K562 (cell line): Measurements from ENCODE around the gene KLK7. TPM values are rescaled to one million over a fixed set of nuclear protein-coding genes. Genes with fewer than 3 reads are reported as not detected.

ENCODE experiments used
- E2F6 ChIP-seq, 2 experiments: IDR thresholded peaks; 2 replicates each; pipeline ENCODE4 v1.6.1; 2011; ENCODE audit warnings: borderline replicate concordance in 1 of 2, control low read depth in 1 of 2, low read depth in 1 of 2, low read length in 1 of 2, mild to moderate bottlenecking in 1 of 2, mixed read lengths in 1 of 2, moderate library complexity in 1 of 2; ENCODE audit not compliant: insufficient read depth in 1 of 2, insufficient read length in 1 of 2, poor library complexity in 1 of 2, severe bottlenecking in 1 of 2; ENCODE audit errors: extremely low read depth in 1 of 2
- EGR1 ChIP-seq: fragments of 450-650 bp; conservative IDR thresholded peaks from 2 replicates; pipeline ENCODE4 v1.6.1; 2017; ENCODE audit warnings: mild to moderate bottlenecking
- HNRNPL ChIP-seq: fragments of 200-400 bp; formaldehyde crosslinking; IDR thresholded peaks from 2 replicates; pipeline ENCODE4 v1.6.1; 2017; ENCODE audit warnings: low read depth, mild to moderate bottlenecking, low read length
- NR1H2 ChIP-seq: sonication (generic); formaldehyde crosslinking; IDR thresholded peaks from 2 replicates; pipeline ENCODE4 v1.4.0; 2020; ENCODE audit warnings: mild to moderate bottlenecking, missing genetic modification reagents
- PHB ChIP-seq: fragments of 250-450 bp; sonication (Bioruptor Pico); IDR thresholded peaks from 2 replicates; pipeline ENCODE4 v1.5.0; 2021
- POLR2G ChIP-seq: fragments of 200-400 bp; formaldehyde crosslinking; IDR thresholded peaks from 2 replicates; pipeline ENCODE4 v1.6.1; 2017; ENCODE audit warnings: low read depth, mild to moderate bottlenecking, antibody characterized with exemption, low read length, moderate library complexity
- RAD21 ChIP-seq, 2 experiments: fragments of 250-450 bp in 1 of 2; fragments of 450-650 bp in 1 of 2; sonication (Bioruptor Pico) in 1 of 2; formaldehyde crosslinking in 1 of 2; IDR thresholded peaks in 1 of 2; conservative IDR thresholded peaks in 1 of 2; 2 replicates each; pipeline versions ENCODE4 v1.4.0 to v1.8.0; 2020 to 2022; ENCODE audit warnings: mild to moderate bottlenecking in 2 of 2, moderate library complexity in 1 of 2
- polyA plus RNA-seq, 8 experiments: library from polyadenylated mRNA; depleted of rRNA in 4 of 8; stranded (reverse) in 5 of 8; unstranded in 3 of 8; fragments of >200 nt; fragmentation: Nextera tagmentation in 2 of 8; fragmentation: Illumina TruSeq in 1 of 8; extraction: Ambion mirVana in 2 of 8; extraction: Trizol in 1 of 8; gene quantifications; 2 replicates each; pipeline versions ENCODE4 v1.2.1 to v1.2.3, GENCODE V29; 2011 to 2014; ENCODE audit warnings: inconsistent platforms in 1 of 8, missing spikeins in 1 of 8
- total RNA-seq, 7 experiments: library from RNA; depleted of rRNA in 6 of 7; stranded (reverse); fragments of >200 nt in 6 of 7; fragmentation: Illumina TruSeq in 2 of 7; extraction: Trizol in 2 of 7; gene quantifications; 2 replicates each; pipeline versions ENCODE4 v1.2.1 to v1.2.3, GENCODE V29; 2011 to 2021; ENCODE audit warnings: low replicate concordance in 1 of 7
- TF ChIP-seq, protein P1 (sequence below), 2 experiments: fragments of 450-650 bp; formaldehyde crosslinking in 1 of 2; IDR thresholded peaks; 2 replicates each; pipeline versions ENCODE4 v1.4.0 to v1.6.1; 2014 to 2020; ENCODE audit warnings: mild to moderate bottlenecking in 2 of 2, borderline replicate concordance in 1 of 2, low read depth in 1 of 2
- TF ChIP-seq, protein P2 (sequence below), 3 experiments: IDR thresholded peaks in 2 of 3; conservative IDR thresholded peaks in 1 of 3; 2 replicates each; pipeline ENCODE4 v1.5.1; 2011 to 2012; ENCODE audit warnings: low read length in 3 of 3, mild to moderate bottlenecking in 3 of 3, control low read depth in 2 of 3, improper control_type of control experiment in 1 of 3, inconsistent platforms in 1 of 3, low read depth in 1 of 3, mixed read lengths in 1 of 3, moderate library complexity in 1 of 3; ENCODE audit not compliant: insufficient read depth in 2 of 3
- TF ChIP-seq, protein P3 (sequence below): sonication (generic); IDR thresholded peaks from 2 replicates; pipeline ENCODE4 v1.6.1; 2016

KLK7 gene
- total and polyA plus RNA-seq, 9 of the 15 experiments (the other 6 are each of a cell fraction or from before 2014, with no cell fraction given), result 0.03 TPM; not detected in 8

DNA sequence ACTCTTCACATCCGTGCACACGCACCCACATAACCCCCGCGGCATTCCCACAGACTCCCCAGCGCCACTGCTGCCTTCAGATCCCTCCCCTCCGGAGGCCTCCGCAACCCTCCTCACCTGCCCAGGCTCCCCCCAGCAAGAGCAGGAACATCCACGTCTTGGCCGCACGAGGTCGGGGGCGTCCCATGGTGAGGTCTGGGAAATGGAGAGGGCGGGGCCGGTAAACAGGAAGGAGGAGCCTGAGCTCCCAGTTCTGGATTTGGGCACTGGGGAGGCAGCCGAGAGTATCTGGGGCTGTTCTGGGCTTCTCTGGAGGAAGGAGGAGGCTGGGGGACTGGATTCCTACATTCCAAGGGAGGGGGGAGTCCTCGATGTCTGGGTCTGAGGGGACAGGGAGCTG is 17.3 kb upstream of the KLK7 start (continued):
- TF ChIP-seq, protein P1, sequence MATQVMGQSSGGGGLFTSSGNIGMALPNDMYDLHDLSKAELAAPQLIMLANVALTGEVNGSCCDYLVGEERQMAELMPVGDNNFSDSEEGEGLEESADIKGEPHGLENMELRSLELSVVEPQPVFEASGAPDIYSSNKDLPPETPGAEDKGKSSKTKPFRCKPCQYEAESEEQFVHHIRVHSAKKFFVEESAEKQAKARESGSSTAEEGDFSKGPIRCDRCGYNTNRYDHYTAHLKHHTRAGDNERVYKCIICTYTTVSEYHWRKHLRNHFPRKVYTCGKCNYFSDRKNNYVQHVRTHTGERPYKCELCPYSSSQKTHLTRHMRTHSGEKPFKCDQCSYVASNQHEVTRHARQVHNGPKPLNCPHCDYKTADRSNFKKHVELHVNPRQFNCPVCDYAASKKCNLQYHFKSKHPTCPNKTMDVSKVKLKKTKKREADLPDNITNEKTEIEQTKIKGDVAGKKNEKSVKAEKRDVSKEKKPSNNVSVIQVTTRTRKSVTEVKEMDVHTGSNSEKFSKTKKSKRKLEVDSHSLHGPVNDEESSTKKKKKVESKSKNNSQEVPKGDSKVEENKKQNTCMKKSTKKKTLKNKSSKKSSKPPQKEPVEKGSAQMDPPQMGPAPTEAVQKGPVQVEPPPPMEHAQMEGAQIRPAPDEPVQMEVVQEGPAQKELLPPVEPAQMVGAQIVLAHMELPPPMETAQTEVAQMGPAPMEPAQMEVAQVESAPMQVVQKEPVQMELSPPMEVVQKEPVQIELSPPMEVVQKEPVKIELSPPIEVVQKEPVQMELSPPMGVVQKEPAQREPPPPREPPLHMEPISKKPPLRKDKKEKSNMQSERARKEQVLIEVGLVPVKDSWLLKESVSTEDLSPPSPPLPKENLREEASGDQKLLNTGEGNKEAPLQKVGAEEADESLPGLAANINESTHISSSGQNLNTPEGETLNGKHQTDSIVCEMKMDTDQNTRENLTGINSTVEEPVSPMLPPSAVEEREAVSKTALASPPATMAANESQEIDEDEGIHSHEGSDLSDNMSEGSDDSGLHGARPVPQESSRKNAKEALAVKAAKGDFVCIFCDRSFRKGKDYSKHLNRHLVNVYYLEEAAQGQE (IDR thresholded peaks at IDR 0.05; ENCODE audit: borderline replicate concordance), result peak; percentile 12; the same call in 1 of the 2 replicates
- TF ChIP-seq, protein P1 (CRISPR knock-in tag; IDR thresholded peaks at IDR 0.05; ENCODE audit: low read depth), result no peak
- no peak for TF ChIP-seq HNRNPL
- no peak for TF ChIP-seq NR1H2 (CRISPR knock-in tag)
- peak in 1 of 2 experiments; percentile 19; a peak in 1 of 4 replicates for TF ChIP-seq RAD21 (CRISPR knock-in tag; conservative IDR thresholded peaks at IDR 0.05 in 1 of 2, IDR thresholded peaks at IDR 0.05 in 1 of 2)
- 0 out of 2 replicates have a peak, but pooled peaks have one; percentile 30 for TF ChIP-seq EGR1
- TF ChIP-seq, protein P2, sequence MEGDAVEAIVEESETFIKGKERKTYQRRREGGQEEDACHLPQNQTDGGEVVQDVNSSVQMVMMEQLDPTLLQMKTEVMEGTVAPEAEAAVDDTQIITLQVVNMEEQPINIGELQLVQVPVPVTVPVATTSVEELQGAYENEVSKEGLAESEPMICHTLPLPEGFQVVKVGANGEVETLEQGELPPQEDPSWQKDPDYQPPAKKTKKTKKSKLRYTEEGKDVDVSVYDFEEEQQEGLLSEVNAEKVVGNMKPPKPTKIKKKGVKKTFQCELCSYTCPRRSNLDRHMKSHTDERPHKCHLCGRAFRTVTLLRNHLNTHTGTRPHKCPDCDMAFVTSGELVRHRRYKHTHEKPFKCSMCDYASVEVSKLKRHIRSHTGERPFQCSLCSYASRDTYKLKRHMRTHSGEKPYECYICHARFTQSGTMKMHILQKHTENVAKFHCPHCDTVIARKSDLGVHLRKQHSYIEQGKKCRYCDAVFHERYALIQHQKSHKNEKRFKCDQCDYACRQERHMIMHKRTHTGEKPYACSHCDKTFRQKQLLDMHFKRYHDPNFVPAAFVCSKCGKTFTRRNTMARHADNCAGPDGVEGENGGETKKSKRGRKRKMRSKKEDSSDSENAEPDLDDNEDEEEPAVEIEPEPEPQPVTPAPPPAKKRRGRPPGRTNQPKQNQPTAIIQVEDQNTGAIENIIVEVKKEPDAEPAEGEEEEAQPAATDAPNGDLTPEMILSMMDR (IDR thresholded peaks at IDR 0.05 in 2 of 3, conservative IDR thresholded peaks at IDR 0.05 in 1 of 3; ENCODE audit: insufficient read depth in 2 of 3, low read depth in 1 of 3, low read length in 3 of 3), result peak; percentile 10 to 51 (median 28); a peak in 3 of 6 replicates
- peak in 1 of 2 experiments; percentile 20 for TF ChIP-seq E2F6 (IDR thresholded peaks at IDR 0.05; ENCODE audit: borderline replicate concordance in 1 of 2, extremely low read depth in 1 of 2, insufficient read depth in 1 of 2, insufficient read length in 1 of 2, low read depth in 1 of 2, low read length in 1 of 2, poor library complexity in 1 of 2, severe bottlenecking in 1 of 2)
- TF ChIP-seq, protein P3, sequence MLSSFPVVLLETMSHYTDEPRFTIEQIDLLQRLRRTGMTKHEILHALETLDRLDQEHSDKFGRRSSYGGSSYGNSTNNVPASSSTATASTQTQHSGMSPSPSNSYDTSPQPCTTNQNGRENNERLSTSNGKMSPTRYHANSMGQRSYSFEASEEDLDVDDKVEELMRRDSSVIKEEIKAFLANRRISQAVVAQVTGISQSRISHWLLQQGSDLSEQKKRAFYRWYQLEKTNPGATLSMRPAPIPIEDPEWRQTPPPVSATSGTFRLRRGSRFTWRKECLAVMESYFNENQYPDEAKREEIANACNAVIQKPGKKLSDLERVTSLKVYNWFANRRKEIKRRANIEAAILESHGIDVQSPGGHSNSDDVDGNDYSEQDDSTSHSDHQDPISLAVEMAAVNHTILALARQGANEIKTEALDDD, result no peak
- no peak for TF ChIP-seq PHB (CRISPR knock-in tag)
- TF ChIP-seq POLR2G, result 0 out of 2 replicates have a peak, but pooled peaks have one; percentile 38
